CD4-positive, alpha-beta memory T cell (primary cell): Measurements from ENCODE around the gene KMT5B. TPM values are rescaled to one million over a fixed set of nuclear protein-coding genes. Genes with fewer than 3 reads are reported as not detected.
A peak's percentile ranks its signal among the peaks of the same experiment; 100 is the strongest.

Experiments
- CTCF ChIA-PET: fragments of 350-600 bp; sonication (Branson Sonifier 250); formaldehyde crosslinking; loops from one replicate; lab custom pipeline; 2021; ENCODE audit warnings: inconsistent platforms; ENCODE audit not compliant: partially characterized antibody; lab: Charles Lee
- POLR2A ChIA-PET: fragments of 350-600 bp; sonication (Branson Sonifier 250); formaldehyde crosslinking; loops from one replicate; lab custom pipeline; 2021; ENCODE audit not compliant: partially characterized antibody; lab: Charles Lee
- DNase-seq, 5 donors: peaks; one replicate each; pipeline versions ENCODE4 v3.0.0 to v3.0.0-alpha.2; 2020 to 2022; ENCODE audit warnings: mixed read lengths in 1 of 5
- H3K27ac ChIP-seq: one replicate; pipeline ENCODE4 v1.7.0; 2013; ENCODE audit warnings: low read depth, low read length
- H3K27me3 ChIP-seq: 2 replicates; pipeline ENCODE4 v1.7.0; 2013; ENCODE audit warnings: mild to moderate bottlenecking, low read length, moderate library complexity; ENCODE audit not compliant: insufficient read depth
- H3K36me3 ChIP-seq: 2 replicates; pipeline ENCODE4 v1.7.0; 2013; ENCODE audit warnings: mild to moderate bottlenecking, low read length, moderate library complexity; ENCODE audit not compliant: insufficient read depth
- H3K4me1 ChIP-seq: 2 replicates; pipeline ENCODE4 v1.7.0; 2013; ENCODE audit warnings: mild to moderate bottlenecking, low read length, moderate library complexity; ENCODE audit not compliant: insufficient read depth
- H3K4me3 ChIP-seq, 2 donors: one replicate each; pipeline ENCODE4 v1.7.0; 2013; ENCODE audit warnings: low read length in 2 of 2, mild to moderate bottlenecking in 1 of 2
- H3K9me3 ChIP-seq, 2 donors: one replicate each; pipeline ENCODE4 v1.7.0; 2013; ENCODE audit warnings: low read length in 2 of 2, control low read depth in 1 of 2; ENCODE audit not compliant: control insufficient read depth in 1 of 2
- H3K27ac Mint-ChIP-seq, 7 donors: one replicate each; pipeline ENCODE4 v1.8.0; 2020 to 2021; ENCODE audit warnings: mixed read lengths in 7 of 7, mild to moderate bottlenecking in 6 of 7, inconsistent platforms in 3 of 7, moderate library complexity in 3 of 7
- H3K27me3 Mint-ChIP-seq, 2 donors: one replicate each; pipeline ENCODE4 v1.8.0; 2020 to 2021; ENCODE audit warnings: mixed read lengths in 2 of 2
- H3K36me3 Mint-ChIP-seq, 2 donors: one replicate each; pipeline ENCODE4 v1.8.0; 2020 to 2021; ENCODE audit warnings: mixed read lengths in 2 of 2, inconsistent platforms in 1 of 2, mild to moderate bottlenecking in 1 of 2
- H3K4me1 Mint-ChIP-seq, 4 donors: one replicate each; pipeline ENCODE4 v1.8.0; 2020 to 2021; ENCODE audit warnings: mixed read lengths in 4 of 4, mild to moderate bottlenecking in 1 of 4
- H3K4me3 Mint-ChIP-seq, 8 donors: one replicate each; pipeline ENCODE4 v1.8.0; 2020 to 2021; ENCODE audit warnings: mixed read lengths in 8 of 8, mild to moderate bottlenecking in 7 of 8, moderate library complexity in 6 of 8, inconsistent platforms in 3 of 8
- H3K9me3 Mint-ChIP-seq, 8 donors: one replicate each; pipeline ENCODE4 v1.8.0; 2020 to 2021; ENCODE audit warnings: mixed read lengths in 8 of 8, mild to moderate bottlenecking in 5 of 8, inconsistent platforms in 3 of 8, moderate library complexity in 1 of 8
- intact Hi-C: fragments of 100-400 bp; cut with micrococcal nuclease; formaldehyde crosslinking; loops from one replicate; pipeline ENCODE4 v1.15.1; 2023
- polyA plus RNA-seq, 2 donors: library from polyadenylated mRNA; unstranded; fragments of 300-500 nt; fragmentation: Illumina TruSeq; gene quantifications; one replicate each; pipeline ENCODE4 v1.2.3, GENCODE V29; 2021
- total RNA-seq, 2 experiments: library from RNA; stranded (reverse); gene quantifications; one replicate each; pipeline ENCODE4 v1.2.3, GENCODE V29; 2021

Gene KMT5B
- total and polyA plus RNA-seq, 4 experiments from 2014 or later, result 27.9 to 61.7 (median 53.0) TPM

DNA sequence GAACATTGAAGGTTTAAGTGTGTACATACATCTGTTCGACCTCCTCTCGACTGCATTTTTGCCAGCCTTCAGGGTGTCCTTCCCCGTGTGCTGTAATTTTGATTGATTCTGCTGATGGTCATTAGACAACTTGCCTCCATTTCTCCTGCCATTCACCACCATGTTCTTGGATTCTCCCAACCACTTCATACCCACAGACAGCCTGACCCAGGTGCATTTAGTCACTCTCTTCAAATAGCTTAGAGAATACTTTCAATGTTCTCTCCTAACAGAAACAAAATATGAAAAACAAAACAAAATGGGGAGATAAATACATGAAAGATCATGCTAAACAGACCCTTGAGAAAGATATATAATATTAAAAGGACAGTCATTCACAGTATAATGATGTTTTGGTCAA, 23.2 kb downstream of the KMT5B start:
- Mint-ChIP-seq H3K27me3 (no peaks in the 10 kb centered on the region), H3K9me3 (no peaks in the 10 kb centered on the region), H3K27ac (peak overlapping the region in 1 of 7 donors; percentile 72), H3K36me3 (peaks cover 13 to 31% of the 10 kb centered on the region in 2 donors), H3K4me1 (peaks cover 27 to 40% (median 31%) of the 10 kb centered on the region in 4 donors), H3K4me3 (no peak overlapping the region)
- Histone ChIP-seq H3K4me1 (peaks cover 30% of the 10 kb centered on the region), H3K36me3 (peaks cover 12% of the 10 kb centered on the region), H3K4me3 (no peak overlapping the region), H3K27me3 (no peaks in the 10 kb centered on the region), H3K9me3 (no peaks in the 10 kb centered on the region), H3K27ac (no peak overlapping the region)
- intact Hi-C loops, result no loop called here
- ChIA-PET CTCF (interaction anchor here (2.1 to 2.5 kb wide), 2 partner anchors 16 to 19 kb away, joined by 10 to 11 read pairs; no protein-coding TSS in a partner anchor), POLR2A (no interaction called here)
- no peak for DNase-seq

DNA sequence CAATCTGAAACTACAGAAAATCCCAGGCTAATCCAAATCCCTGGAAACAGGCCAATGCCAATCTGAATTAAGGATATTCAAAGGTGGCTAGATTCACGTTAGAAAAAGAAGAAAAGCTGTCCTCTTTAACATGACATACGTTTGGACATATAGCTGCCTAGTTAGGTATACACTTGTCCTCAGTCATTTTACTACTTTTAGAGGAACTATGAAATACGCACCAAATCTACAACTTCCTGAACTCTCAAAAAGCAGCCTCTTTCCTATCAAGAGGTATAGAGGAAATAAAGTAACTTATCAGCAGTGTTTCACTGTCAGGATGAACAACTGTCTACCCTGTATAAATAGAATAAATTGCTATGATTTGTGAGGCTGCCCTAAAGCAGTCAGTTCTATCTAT, 24.0 kb downstream of the KMT5B start:
- POLR2A ChIA-PET, result no interaction called here
- CTCF ChIA-PET, result no interaction called here
- Histone ChIP-seq H3K27me3 (no peaks in the 10 kb centered on the region), H3K27ac (no peak overlapping the region), H3K4me1 (peaks cover 22% of the 10 kb centered on the region), H3K4me3 (no peak overlapping the region), H3K36me3 (peaks cover 18% of the 10 kb centered on the region), H3K9me3 (no peaks in the 10 kb centered on the region)
- Mint-ChIP-seq H3K9me3 (no peaks in the 10 kb centered on the region), H3K4me1 (peaks cover 22 to 33% (median 27%) of the 10 kb centered on the region in 4 donors), H3K36me3 (peaks cover 19 to 38% of the 10 kb centered on the region in 2 donors), H3K27me3 (no peaks in the 10 kb centered on the region), H3K27ac (no peak overlapping the region), H3K4me3 (no peak overlapping the region)
- intact Hi-C loops, result no loop called here
- DNase-seq, result no peak

GRCh38 chr11:68186061-68186460, 27.0 kb downstream of the KMT5B start:
- no peaks in the 10 kb centered on the region for H3K4me1 ChIP-seq
- Mint-ChIP-seq H3K4me1 (peaks cover 5 to 8% (median 6%) of the 10 kb centered on the region in 4 donors), H3K9me3 (no peaks in the 10 kb centered on the region), H3K27me3 (no peaks in the 10 kb centered on the region), H3K4me3 (no peak overlapping the region), H3K36me3 (peaks cover 23 to 53% of the 10 kb centered on the region in 2 donors), H3K27ac (peak overlapping the region in 1 of 7 donors; percentile 26)
- DNase-seq, result no peak
- CTCF ChIA-PET, result no interaction called here
- intact Hi-C loops, result no loop called here
- peaks cover 22% of the 10 kb centered on the region for H3K36me3 ChIP-seq
- H3K4me3 ChIP-seq, result no peak overlapping the region
- POLR2A ChIA-PET, result interaction anchor here (0.6 kb wide), 1 partner anchor 98 kb away, joined by 4 read pairs; no protein-coding TSS in a partner anchor
- H3K9me3 ChIP-seq, result no peaks in the 10 kb centered on the region
- H3K27ac ChIP-seq, result no peak overlapping the region
- no peaks in the 10 kb centered on the region for H3K27me3 ChIP-seq

DNA sequence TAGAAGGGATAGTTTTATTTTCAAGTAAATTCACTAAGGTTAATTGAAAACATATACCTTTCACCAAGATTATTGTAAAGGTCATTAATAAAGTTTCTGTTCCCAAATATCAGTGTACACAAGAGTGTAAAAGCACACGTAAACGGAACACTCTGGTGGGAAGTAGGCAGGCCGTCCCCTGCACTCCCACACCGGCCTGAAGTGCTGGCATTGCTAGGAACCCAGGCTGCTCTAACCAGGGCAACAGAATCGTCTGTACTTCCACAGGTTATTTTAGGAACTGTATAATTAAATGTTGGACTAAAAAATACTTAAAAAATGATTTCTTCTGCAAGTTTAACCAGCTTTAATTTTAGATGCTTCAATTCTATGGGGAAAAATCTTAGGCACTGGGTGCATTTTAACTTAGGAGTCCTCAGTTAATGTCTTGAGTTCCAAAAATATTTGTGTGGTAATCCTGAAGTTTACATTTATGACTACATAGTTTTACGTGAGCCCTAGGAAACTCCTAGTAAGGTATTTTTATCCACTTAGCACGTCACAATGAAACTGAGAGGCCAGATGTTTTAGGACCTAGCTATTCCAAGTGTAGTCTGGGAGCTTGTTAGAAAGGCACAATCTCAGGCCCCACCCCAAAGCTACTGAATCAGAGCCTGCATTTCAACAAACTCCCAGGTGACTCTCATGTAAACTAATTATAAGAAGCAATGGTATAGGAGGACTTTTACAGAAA, 31.2 kb downstream of the KMT5B start:
- H3K27ac ChIP-seq, result no peak overlapping the region
- no peak for DNase-seq
- CTCF ChIA-PET, result interaction anchor here (1.5 kb wide), 1 partner anchor 27 kb away, joined by 8 read pairs; no protein-coding TSS in a partner anchor
- no peak overlapping the region for H3K4me3 ChIP-seq
- no peaks in the 10 kb centered on the region for H3K9me3 Mint-ChIP-seq
- intact Hi-C loops, result no loop called here
- no peaks in the 10 kb centered on the region for H3K27me3 Mint-ChIP-seq
- H3K27ac Mint-ChIP-seq, result peak overlapping the region in 1 of 7 donors; percentile 54
- no peaks in the 10 kb centered on the region for H3K9me3 ChIP-seq
- H3K36me3 ChIP-seq, result peaks cover 30% of the 10 kb centered on the region
- POLR2A ChIA-PET, result interaction anchor here (0.6 kb wide), 1 partner anchor 25 kb away, joined by 3 read pairs; no protein-coding TSS in a partner anchor
- no peak overlapping the region for H3K4me3 Mint-ChIP-seq
- H3K4me1 ChIP-seq, result no peaks in the 10 kb centered on the region
- peaks cover 0 to 3% (median 0%) of the 10 kb centered on the region in 4 donors for H3K4me1 Mint-ChIP-seq
- peaks cover 24 to 70% of the 10 kb centered on the region in 2 donors for H3K36me3 Mint-ChIP-seq
- no peaks in the 10 kb centered on the region for H3K27me3 ChIP-seq

- ChIA-PET POLR2A (no interaction called here), CTCF (interaction anchor here (1.7 kb wide), 1 partner anchor 29 kb away, joined by 4 read pairs; no protein-coding TSS in a partner anchor)
- no peaks in the 10 kb centered on the region for H3K9me3 Mint-ChIP-seq
- no peak overlapping the region for H3K4me3 Mint-ChIP-seq
- H3K27me3 Mint-ChIP-seq, result no peaks in the 10 kb centered on the region
- Histone ChIP-seq H3K27ac (no peak overlapping the region), H3K27me3 (no peaks in the 10 kb centered on the region), H3K4me1 (no peaks in the 10 kb centered on the region), H3K36me3 (peaks cover 23% of the 10 kb centered on the region), H3K4me3 (no peak overlapping the region), H3K9me3 (no peaks in the 10 kb centered on the region)
- H3K4me1 Mint-ChIP-seq, result no peaks in the 10 kb centered on the region
- H3K27ac Mint-ChIP-seq, result no peak overlapping the region
- peaks cover 18 to 64% of the 10 kb centered on the region in 2 donors for H3K36me3 Mint-ChIP-seq
- intact Hi-C loops, result no loop called here
- DNase-seq, result no peak
These were observed 33.2 kb downstream of the KMT5B start for GRCh38 chr11:68179847-68180246.

DNA sequence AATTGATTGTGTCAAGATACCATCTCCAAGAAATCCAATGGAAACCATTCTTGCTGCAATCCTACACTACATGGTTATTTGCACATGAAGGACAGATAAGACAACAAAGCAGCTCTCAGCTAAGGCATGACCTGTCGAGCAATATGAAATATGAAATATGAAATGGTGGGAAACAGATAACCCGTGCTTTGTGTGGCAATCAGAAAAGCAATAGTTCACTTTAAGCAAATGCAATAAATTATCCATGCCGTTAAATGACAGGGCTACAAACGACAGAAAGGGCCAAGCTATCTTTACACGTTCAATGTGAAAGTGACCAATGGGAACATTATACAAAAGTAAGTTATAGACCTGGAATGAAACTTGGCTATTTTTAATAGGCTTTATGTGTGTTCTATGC, 35.2 kb downstream of the KMT5B start:
- Histone ChIP-seq H3K4me3 (no peak overlapping the region), H3K27ac (no peak overlapping the region), H3K36me3 (peaks cover 29% of the 10 kb centered on the region), H3K4me1 (no peaks in the 10 kb centered on the region), H3K9me3 (no peaks in the 10 kb centered on the region), H3K27me3 (no peaks in the 10 kb centered on the region)
- Mint-ChIP-seq H3K9me3 (no peaks in the 10 kb centered on the region), H3K4me1 (no peaks in the 10 kb centered on the region), H3K27ac (peak overlapping the region in 4 of 7 donors; percentile 8 to 46 (median 13)), H3K4me3 (no peak overlapping the region), H3K36me3 (peaks cover 15 to 66% of the 10 kb centered on the region in 2 donors), H3K27me3 (no peaks in the 10 kb centered on the region)
- intact Hi-C loops, result no loop called here
- DNase-seq, result no peak
- ChIA-PET POLR2A (no interaction called here), CTCF (interaction anchor here (1.1 to 1.6 kb wide), 2 partner anchors 10 to 14 kb away, joined by 3 to 5 read pairs; no protein-coding TSS in a partner anchor)

- Histone ChIP-seq H3K27me3 (no peaks in the 10 kb centered on the region), H3K27ac (no peak overlapping the region), H3K36me3 (peaks cover 54% of the 10 kb centered on the region), H3K9me3 (no peaks in the 10 kb centered on the region), H3K4me1 (no peaks in the 10 kb centered on the region), H3K4me3 (no peak overlapping the region)
- Mint-ChIP-seq H3K36me3 (peaks cover 22 to 74% of the 10 kb centered on the region in 2 donors), H3K27ac (no peak overlapping the region), H3K27me3 (no peaks in the 10 kb centered on the region), H3K4me1 (no peaks in the 10 kb centered on the region), H3K9me3 (no peaks in the 10 kb centered on the region), H3K4me3 (no peak overlapping the region)
- intact Hi-C loops, result no loop called here
- ChIA-PET CTCF (no interaction called here), POLR2A (no interaction called here)
- DNase-seq, result no peak
These were observed 39.2 kb downstream of the KMT5B start for GRCh38 chr11:68173926-68174325.
